Astrocyte (in vitro differentiated cells and primary cell): ENCODE data around the gene ABL2.

Experiments used
- CTCF ChIP-seq: IDR thresholded peaks from 2 replicates; pipeline ENCODE4 v1.5.1; 2011; ENCODE audit warnings: low read depth, mild to moderate bottlenecking, inconsistent platforms, low read length, moderate library complexity; ENCODE audit not compliant: insufficient read depth
- EZH2 ChIP-seq: IDR thresholded peaks from 2 replicates; pipeline ENCODE4 v1.6.1; 2012; ENCODE audit warnings: mild to moderate bottlenecking, low read length, inconsistent platforms; ENCODE audit not compliant: insufficient read depth

GRCh38 chr1:179120736-179121135 lies 108.7 kb downstream of the ABL2 start:
- TF ChIP-seq CTCF: no peak
- no peak for TF ChIP-seq EZH2
